ENCODE measurements around the gene FGF22.

- TF ChIP-seq CTCF (IDR thresholded peaks at IDR 0.05) (no peak), POLR2AphosphoS5 (IDR thresholded peaks at IDR 0.05) (no peak)
Observed at GRCh38 chr19:595326-596262, 44.1 kb upstream of the FGF22 start.

All from breast epithelium (tissue), 3 donors.